H1 (cell line): Measurements from ENCODE around the gene ARPP19. TPM values are rescaled to one million over a fixed set of nuclear protein-coding genes. Genes with fewer than 3 reads are reported as not detected.

ENCODE experiments used
- BACH1 ChIP-seq: IDR thresholded peaks from 2 replicates; pipeline ENCODE4 v1.6.1; 2012; ENCODE audit warnings: low read length, improper control_type of control experiment
- FOSL1 ChIP-seq: IDR thresholded peaks from 2 replicates; pipeline ENCODE4 v1.6.1; 2011; ENCODE audit warnings: mild to moderate bottlenecking, low read depth, low read length, moderate library complexity; ENCODE audit not compliant: insufficient read depth
- JUN ChIP-seq: IDR thresholded peaks from 2 replicates; pipeline ENCODE4 v1.6.1; 2011; ENCODE audit warnings: low read depth, mild to moderate bottlenecking, improper control_type of control experiment, low read length
- JUND ChIP-seq: IDR thresholded peaks from 2 replicates; pipeline ENCODE4 v1.6.1; 2011; ENCODE audit warnings: mild to moderate bottlenecking, improper control_type of control experiment, low read length
- NANOG ChIP-seq: IDR thresholded peaks from 2 replicates; pipeline ENCODE4 v1.6.1; 2011; ENCODE audit warnings: low read length, low read depth, mild to moderate bottlenecking, inconsistent platforms; ENCODE audit not compliant: insufficient read depth, poor library complexity, severe bottlenecking
- RFX5 ChIP-seq: IDR thresholded peaks from 2 replicates; pipeline ENCODE4 v1.6.1; 2011; ENCODE audit warnings: low read depth, low read length, improper control_type of control experiment, borderline replicate concordance
- SAP30 ChIP-seq: fragments of 300-600 bp; sonication (generic); IDR thresholded peaks from 2 replicates; pipeline ENCODE4 v1.7.1; 2012; ENCODE audit warnings: low read length, moderate library complexity, mild to moderate bottlenecking, inconsistent platforms; ENCODE audit not compliant: insufficient read depth, insufficient replicate concordance
- YY1 ChIP-seq: IDR thresholded peaks from 2 replicates; pipeline ENCODE4 v1.6.1; 2011; ENCODE audit warnings: low read depth, mild to moderate bottlenecking, low read length
- polyA plus RNA-seq, 7 experiments: library from polyadenylated mRNA; depleted of rRNA in 3 of 7; stranded (reverse) in 5 of 7; unstranded in 2 of 7; fragments of >200 nt in 5 of 7; fragments of 200-250 nt in 2 of 7; gene quantifications; 1 replicate in 5 of 7; 2 replicates in 1 of 7; 4 replicates in 1 of 7; pipeline versions ENCODE4 v1.2.1 to v1.2.3, GENCODE V29; 2011 to 2013; ENCODE audit warnings: missing spikeins in 2 of 7, mixed read lengths in 2 of 7
- total RNA-seq: library from RNA; stranded (reverse); fragmentation: NEBNext Ultra II Directional; extraction: Animal tissue kit (Norgen Biotek cat#: 25700); gene quantifications from 2 replicates; pipeline ENCODE4 v1.2.1, GENCODE V29; 2021

ARPP19 gene
- total and polyA plus RNA-seq, 2 of the 8 experiments (the other 6 are each of a cell fraction or from before 2014, with no cell fraction given), result 81.9 to 274 TPM

GRCh38 chr15:52509500-52510245 is 59.2 kb downstream of the ARPP19 start (continued):
- TF ChIP-seq SAP30, result no peak
- no peak for TF ChIP-seq JUND
- no peak for TF ChIP-seq NANOG
- TF ChIP-seq RFX5, result no peak
- TF ChIP-seq FOSL1, result no peak
- no peak for TF ChIP-seq JUN
- TF ChIP-seq BACH1, result no peak
- no peak for TF ChIP-seq YY1
